Measurements from ENCODE around the gene CNGB1.

The CNGB1 gene

GRCh38 chr16:57962046-57962445, 8.9 kb downstream of the CNGB1 start:
- no peak for DNase-seq (ENCODE audit: low spot score)
- TF ChIP-seq CTCF (IDR thresholded peaks at IDR 0.05; ENCODE audit: extremely low read depth, missing control alignments): no peak

- no peak for DNase-seq (ENCODE audit: low spot score)
- no peak for TF ChIP-seq CTCF (IDR thresholded peaks at IDR 0.05; ENCODE audit: extremely low read depth, missing control alignments)
Observed at GRCh38 chr16:57961538-57961937, 9.4 kb downstream of the CNGB1 start.

DNA sequence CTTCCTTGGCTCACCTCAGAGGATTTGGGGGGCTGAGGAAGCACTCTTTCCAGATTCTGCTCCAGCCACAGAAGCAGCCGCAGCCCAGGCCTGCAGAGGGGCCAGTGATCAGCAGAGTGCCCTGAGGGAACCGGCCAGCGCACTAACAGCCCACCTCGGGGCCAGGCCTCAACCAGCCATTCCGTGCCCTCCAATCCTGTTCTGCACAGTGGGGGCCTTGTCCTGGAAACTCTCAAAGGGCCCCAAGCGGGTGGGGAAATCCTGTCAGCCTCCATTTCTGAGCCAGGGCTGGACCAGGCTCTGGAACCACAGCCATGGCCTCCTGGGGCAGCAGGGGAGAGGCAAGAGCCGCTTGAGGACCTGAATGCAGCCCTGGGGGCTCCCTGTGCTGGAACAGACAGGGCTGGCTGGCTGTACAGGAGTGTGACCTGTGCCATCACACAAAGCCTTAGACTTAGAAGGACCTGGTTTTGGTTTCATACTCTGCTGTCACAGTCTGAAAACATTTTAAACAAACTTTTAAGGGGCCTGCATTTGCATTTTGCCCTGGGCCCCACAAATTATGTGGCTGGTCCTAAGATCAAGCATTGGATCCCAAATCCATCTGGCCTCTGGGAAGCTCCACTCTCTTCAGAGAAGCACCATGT, 10.0 kb downstream of the CNGB1 start:
- no peak for DNase-seq (ENCODE audit: low spot score)
- no peak for TF ChIP-seq CTCF (IDR thresholded peaks at IDR 0.05; ENCODE audit: extremely low read depth, missing control alignments)

DNA sequence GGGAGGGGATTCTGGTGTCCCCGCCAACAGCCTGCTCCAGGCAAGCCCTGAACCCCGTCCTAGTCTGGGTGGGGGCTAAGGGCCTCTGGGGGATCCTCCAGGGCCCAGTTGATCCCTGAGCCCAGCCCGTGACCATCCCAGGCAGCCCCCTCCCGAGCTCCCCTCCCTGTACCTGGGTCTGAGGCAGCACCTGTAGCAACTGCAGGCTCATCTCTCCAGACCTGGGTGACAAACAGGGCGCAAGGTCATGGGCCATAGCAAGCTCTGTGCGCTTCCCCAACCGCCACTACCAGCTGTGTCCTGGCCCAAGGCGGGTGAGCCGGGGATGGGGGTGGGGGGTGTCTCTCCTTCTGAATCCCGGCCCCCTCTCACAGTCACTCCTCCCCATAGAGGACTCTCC, 10.6 kb downstream of the CNGB1 start:
- no peak for TF ChIP-seq CTCF (IDR thresholded peaks at IDR 0.05; ENCODE audit: extremely low read depth, missing control alignments)
- DNase-seq (ENCODE audit: low spot score): no peak

- TF ChIP-seq CTCF (IDR thresholded peaks at IDR 0.05; ENCODE audit: extremely low read depth, missing control alignments): no peak
- DNase-seq (ENCODE audit: low spot score): no peak
Observed at GRCh38 chr16:57959804-57960203, 11.1 kb downstream of the CNGB1 start.

- no peak for DNase-seq (ENCODE audit: low spot score)
- no peak for TF ChIP-seq CTCF (IDR thresholded peaks at IDR 0.05; ENCODE audit: extremely low read depth, missing control alignments)
Observed at GRCh38 chr16:57959121-57959520, 11.8 kb downstream of the CNGB1 start.

- no peak for TF ChIP-seq CTCF (IDR thresholded peaks at IDR 0.05; ENCODE audit: extremely low read depth, missing control alignments)
- DNase-seq (ENCODE audit: low spot score): no peak
Observed at GRCh38 chr16:57958544-57958943, 12.4 kb downstream of the CNGB1 start.

Measured in GM20000 (cell line).